Stimulated activated CD8-positive, alpha-beta memory T cell treated with anti-CD3 and anti-CD28 coated beads, Interleukin-15, amount 100 ng/mL, for 48 hours (primary cell): Measurements from ENCODE around the gene IGFBP5.

Source experiments
- DNase-seq, 2 donors: peaks; one replicate each; pipeline ENCODE4 v3.0.0-alpha.2; 2020; ENCODE audit warnings: low read depth in 2 of 2

Gene IGFBP5

DNA sequence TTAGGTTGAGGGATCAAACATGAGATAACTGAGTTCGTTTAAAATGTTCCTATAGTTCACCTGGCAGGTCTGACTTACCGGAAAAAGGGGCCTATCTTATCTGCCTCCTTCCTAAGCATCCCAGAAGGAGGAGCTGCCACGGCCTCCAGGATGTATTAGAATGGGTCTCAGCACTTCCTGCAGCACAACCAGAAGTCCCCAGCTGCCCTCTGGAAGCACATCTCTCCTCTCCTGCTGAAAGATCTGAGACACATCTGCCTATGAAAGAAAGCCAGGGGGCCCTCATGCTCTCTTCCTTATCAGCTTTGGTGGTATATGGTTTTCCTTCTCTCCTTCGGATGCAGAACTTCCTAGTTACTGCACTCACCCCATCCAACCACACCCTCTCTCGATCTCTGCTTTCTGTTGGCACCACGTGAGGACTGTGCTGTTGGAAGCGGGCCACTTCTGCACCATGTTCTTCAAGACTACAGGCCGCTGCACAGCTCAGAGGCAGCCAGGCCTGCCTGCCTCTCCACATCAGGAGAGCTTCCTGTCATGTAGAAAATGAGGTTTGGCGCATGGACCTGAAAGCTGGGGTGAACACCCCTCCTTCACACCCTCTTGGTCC lies 6.5 kb downstream of the IGFBP5 start:
- no peak for DNase-seq

DNA sequence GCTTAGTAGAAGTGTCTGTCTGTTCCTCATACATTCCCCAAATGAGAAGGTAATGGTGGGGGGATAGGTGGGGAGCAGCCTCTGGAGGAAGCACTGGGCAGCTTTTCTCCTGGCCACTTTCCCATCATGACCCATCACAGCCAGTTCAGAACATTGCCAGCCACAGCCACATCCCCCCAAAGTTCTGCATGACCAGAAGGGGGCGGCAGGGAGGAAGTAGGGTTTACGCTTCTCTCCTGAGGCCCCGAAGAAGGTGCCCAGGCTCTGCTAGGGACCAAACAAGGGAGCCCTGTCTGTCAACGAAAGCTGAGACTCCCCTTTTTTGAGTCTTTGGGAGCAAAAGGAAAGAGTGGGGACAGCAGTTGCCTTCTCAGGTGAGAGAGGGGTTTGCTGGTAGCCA lies 7.7 kb downstream of the IGFBP5 start:
- no peak for DNase-seq

DNA sequence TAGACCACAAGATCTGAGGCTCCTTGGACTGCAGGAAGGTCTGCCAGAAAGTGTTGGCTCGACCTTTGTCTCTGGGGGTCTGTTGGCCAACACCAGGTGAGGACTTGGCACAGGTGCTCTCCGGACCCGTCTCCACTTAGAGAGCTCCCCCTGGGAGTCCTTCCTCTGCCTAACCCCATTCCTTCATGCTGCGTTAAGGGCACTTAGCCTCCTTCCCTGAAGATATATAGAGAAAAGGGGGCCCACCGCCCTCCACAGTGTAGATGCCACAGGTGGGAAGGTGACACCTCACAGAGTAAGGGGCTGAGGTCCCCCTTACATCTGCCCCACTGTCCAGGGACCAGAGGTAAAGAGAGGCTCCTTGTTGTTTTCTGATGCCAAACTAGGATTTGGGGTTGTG lies 8.2 kb downstream of the IGFBP5 start:
- no peak for DNase-seq

DNA sequence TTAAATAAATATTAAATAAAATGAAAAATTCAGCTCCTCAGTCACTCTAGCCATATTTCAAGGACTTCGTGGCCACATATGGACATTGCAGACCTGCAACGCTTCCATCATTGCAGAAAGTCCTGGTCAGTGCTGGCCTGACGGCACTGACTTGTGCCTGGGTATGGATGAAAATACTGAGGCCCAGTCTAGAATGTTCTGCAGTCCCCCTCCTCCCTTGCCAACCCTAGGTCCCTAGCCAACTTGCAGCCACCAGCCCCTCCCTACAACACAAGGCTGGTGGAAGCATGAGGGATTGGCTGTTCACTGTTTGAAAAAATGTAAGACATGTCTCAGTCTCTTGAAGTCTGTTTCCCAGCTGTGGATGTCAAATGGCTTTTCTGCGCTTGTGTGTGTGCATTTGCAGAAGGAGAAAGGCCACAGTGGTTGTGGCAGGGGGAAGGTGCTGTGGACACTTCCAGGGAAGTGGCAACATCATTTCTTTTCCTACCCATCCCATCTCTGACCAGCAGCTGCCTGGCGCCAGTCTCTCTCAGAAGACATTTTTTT lies 9.9 kb downstream of the IGFBP5 start:
- DNase-seq: no peak

DNA sequence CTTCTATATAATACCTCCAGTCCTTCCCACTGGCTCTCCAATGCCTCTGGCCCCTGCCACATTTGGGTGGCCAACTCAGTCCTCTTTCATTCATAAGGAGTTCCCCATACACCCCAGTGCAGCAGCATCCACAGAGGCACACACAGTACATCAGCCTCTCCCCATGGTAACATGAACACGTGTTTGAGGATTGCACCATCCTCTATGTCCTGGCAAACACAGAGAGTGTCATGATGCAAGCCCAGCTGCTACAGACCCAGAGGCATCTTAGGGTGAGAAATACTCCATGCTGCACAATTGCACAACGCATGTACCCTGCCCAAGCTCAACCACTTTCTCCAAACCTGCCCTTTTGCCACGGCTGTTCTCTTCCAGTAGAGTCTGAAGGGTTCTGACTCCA lies 11.5 kb downstream of the IGFBP5 start:
- no peak for DNase-seq

DNA sequence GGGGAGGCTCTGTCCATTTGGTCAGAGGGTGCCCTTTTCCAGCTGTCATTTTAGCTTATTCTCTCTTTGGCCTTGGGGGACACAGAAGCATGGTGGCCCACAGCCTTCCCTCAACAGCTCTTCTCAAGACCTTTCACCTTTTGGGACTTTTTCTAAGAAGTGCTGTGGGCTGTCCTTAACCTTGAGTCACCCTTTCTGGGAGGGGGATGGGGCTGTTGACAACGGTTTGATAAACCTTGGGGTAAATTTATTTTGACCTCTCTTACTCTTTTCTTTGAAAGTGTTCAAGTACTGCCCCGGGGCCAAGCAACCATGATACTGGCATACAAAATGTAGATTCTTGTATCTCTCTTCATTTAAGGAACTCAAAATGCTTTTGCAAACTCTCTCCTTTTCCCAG lies 13.7 kb downstream of the IGFBP5 start:
- no peak for DNase-seq

DNA sequence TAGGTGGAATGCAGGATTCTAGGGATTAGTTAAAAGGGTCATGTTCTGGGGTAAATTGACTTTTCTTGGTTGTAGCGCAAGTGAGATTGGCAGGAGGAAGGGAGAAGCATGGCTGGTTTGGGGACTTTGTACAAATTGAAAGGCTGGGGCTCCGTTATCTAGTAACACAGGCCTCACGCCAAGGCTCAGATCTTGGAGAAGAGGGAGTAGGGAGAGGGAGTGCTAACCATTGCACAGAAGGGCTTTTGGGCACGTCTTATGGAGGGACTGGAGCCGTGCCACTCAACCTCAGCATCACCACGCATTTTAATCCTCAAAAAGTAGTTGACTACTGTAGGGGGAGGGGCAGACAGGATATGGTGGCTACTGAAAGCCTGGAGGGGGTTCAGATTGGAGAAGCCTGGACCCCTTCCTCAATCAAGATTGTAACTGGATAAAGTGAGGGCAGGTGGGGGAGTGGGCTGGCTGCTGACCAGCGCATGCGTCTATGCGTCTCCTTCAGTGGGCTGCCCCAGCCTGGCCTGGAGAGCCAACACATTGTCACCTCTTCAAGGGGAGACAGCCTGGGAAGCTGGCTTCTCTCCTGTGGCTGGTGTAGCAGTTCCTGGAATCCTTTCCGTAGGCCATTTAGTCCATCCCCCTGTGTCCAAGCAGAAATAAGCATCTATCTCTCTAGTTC lies 14.3 kb downstream of the IGFBP5 start:
- no peak for DNase-seq

DNA sequence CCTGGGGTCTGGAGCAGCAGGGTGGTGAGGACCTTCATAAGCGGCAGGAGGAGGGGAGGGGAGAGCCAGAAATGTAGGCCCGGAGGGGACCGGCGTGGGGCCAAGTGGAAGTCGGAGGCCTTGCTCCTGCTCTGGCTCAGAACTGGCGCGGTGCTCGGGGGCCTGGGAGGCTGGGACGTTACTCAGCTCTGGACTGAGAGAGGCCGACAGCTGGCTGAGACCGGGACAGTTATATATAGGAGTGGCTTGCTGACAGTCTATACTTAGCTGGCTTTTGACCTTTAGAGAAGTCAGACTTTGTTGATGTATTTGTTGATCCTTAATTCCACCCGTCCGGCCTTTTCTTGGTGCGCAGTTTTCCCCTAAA lies 15.7 kb downstream of the IGFBP5 start:
- no peak for DNase-seq

DNA sequence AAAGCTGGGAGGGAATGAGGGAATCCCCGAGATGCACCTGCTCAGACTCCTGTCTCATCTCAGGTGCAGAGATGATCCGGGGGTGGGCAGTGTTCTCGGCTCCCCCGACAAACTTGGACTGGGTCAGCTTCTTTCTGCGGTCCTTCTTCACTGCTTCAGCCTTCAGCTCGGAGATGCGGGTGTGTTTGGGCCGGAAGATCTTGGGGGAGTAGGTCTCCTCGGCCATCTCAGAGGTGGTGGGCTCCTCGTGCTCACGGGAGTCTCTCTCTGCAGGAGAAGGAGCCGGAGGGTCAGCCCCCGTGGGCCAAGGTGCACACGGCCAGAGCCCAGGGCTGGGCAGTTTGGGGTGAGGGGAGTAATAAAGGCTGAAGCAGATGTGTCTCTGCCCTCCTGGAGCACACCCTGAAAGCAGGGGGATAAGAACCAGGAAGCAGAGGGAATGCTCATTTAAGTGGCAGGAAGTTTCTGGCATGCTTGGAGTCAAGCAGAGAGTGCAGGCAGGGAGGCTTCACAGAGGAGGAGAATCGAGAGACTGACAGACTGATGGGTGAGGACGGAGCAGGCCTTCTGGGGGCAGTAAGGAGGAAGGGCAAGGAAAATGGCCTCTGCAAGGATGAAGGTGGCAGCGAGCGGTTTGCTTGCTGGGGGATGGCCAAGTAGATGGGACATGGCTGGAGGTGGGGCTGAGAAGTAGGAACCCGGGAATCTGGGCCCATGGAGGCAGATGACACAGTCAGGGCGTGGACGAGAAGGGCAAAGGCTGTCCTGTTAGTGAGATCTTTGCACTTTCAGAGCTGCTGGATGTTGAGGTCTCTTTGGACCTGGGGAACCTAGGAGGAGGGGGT lies 16.3 kb downstream of the IGFBP5 start:
- no peak for DNase-seq

DNA sequence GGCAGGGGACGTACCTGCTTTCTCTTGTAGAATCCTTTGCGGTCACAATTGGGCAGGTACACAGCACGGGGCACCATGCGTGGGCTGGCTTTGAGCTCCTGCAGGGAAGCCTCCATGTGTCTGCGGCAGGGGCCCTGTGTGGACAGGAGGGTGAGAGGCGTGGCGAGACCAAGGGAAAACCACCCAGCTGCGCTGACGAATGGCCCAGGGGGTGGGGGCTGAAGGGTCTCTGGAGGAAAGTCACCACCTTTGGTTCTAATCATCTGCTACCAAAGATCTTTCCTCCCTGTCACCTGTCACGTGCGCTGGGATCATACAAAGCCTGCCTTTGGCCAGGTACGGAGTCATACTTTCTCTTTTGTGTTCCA lies 17.3 kb downstream of the IGFBP5 start:
- no peak for DNase-seq

DNA sequence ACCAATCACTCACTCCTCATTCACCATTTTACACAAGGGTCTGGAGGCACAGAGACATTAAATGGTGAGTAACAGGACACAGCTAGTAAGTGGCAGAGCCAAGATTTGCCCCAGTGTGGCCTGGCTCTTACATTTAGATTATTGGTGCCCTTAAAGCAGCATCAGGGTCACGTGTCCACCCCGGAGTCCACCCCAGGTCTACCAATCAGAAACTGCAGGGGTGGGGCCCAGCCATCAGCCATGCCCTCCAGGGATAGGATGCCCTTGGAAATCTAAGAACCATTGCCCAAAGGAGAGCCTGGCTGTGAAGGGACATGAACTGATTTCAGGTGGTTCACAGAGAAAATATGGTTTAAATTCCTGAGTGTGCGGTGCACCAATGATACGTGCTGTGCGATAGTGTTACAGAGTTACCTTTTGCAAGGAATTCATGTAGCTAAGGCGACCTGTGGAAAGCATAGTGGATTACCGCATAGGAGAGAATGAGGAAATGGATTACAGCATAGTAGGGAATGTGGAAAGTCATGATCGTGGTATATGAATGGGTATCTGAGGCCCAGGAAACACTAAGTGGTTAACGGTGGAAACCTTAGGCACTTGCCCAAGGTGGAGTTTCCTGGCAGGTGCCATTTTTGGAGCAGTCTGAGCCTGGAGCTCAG lies 17.8 kb downstream of the IGFBP5 start:
- DNase-seq: no peak

DNA sequence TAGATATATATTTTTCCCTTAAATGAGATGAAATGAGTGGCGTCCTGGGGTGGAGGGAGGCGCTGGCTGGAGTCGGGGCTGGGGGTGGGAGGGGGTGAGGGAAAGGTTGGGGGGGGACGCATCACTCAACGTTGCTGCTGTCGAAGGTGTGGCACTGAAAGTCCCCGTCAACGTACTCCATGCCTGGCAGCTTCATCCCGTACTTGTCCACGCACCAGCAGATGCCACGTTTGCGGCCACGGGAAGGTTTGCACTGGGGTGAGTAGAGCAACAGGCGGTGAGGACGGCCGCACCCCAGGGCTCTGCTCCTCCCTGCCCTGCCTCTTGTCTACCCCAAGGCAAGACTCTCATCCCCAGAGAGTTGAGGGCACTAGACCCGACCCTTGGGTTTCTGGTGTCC lies 18.7 kb downstream of the IGFBP5 start:
- DNase-seq: no peak

DNA sequence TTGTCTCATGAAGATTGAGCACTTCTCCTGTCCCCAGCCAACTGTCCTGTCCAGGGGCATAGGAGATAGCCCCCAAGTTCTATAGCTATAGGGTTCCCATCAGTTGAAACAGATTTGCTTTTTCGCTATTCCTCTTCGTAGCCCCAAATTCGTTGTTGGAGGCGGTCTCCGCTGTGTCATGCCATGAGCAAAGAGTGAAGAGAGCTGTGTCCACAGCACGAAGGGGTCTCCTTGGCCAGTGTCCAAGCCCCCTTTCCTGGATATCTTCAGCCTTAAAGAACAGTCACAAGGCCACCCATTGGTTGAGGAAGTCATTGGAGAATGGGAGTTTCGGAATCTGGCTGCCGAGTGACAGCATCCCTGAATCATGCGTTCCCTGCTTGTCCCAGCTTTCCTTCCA lies 21.0 kb downstream of the IGFBP5 start:
- no peak for DNase-seq

DNA sequence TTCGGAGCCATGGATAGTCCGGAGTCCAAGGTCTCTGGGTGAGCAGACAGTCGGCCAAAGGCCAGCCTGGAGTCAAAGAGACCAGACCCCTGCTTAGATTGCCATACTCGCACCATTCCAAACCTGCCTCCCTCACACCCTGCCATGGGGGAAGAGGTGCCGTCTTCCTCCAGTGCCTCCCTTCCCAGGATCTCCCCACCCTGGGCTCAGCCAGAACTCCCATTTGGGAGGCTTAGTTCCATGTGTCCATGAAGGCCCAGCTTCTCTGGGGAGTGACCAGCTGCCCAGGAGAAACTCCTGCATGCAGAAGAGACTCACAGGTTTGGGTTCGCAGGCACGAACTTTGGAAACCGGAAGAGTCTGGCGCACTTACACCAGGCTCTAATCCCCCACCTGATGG lies 21.7 kb downstream of the IGFBP5 start:
- DNase-seq: no peak

DNA sequence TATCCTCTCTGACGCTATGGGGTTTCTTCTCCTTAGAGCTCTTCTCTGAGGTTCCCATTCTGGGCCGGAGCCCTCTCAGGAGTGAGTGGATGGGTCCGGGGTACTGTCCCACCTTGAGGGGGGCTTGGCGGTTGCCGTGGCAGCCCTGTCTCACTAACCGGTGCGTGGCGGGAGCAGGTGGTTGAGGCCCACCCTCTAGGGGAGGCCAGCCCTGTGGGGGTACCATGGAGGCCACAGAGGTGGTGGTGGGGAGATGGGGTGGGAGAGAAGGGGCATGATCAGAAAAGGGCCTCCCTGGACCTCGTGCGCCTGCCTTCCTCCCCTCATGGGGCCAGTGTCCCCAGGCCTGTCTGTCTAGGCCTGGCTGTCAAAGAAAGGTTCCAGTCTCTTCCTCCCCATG lies 22.3 kb downstream of the IGFBP5 start:
- no peak for DNase-seq

DNA sequence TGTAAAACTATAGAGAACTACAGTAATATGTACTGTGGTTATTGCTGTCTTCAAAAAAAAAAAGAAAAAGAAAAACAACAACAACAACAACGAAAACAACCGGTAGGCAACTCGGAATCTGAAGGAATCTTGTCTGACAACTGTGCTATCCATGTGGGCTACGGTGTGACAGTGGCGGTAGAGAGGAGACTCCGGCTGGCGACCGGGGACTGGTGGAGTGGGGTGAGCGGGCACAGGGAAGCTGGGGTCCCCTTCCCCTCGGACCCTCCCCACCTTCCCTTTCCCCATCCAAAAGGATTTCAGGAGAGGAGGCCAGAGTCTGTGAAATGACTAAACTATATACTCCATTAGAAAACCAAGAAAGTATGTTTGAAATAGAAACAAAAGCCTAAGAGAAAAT lies 22.9 kb downstream of the IGFBP5 start:
- no peak for DNase-seq

DNA sequence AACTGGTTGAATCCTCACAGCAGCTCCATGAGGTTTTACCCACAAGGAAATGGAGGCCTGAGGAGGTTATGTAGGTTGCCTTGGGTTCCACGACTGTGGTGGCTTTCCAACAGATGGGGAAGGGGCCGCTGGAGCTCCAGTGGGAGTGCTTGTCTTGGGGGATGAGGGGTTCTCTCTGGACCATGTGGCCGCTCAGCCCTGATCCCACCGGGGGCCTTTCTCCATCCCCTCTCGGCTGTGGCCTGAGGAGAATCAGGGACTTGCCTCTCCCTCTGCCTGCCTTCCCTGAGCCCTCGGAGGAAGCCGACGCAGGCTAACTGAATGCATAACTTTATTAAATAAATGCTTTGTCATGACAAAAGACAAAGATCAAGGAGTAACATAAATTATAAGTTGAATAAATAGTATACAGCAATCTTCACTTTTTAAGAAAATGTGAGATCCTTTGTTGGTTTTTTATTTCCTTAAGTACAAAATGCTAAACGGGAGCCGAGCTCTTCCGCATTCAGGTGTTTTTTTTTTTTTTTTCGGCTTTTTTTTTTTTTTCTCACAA lies 23.5 kb downstream of the IGFBP5 start:
- DNase-seq: no peak

DNA sequence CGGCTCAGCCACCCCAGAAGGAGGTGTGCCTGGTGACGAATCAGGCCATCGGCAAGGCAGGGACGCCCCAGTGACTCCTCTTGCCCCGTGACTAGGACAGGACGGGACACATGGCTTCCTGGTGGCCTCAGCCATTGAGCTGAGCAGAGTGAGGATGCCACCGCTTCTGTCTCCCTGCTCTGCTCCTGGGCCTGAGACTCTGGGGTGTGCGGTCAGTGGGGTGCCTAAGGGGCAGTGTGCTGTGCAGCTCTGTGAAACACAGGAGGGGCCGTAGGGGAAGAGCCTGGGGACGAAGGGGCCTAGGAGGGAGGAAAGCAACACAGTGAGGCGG lies 24.3 kb downstream of the IGFBP5 start:
- DNase-seq: no peak

DNA sequence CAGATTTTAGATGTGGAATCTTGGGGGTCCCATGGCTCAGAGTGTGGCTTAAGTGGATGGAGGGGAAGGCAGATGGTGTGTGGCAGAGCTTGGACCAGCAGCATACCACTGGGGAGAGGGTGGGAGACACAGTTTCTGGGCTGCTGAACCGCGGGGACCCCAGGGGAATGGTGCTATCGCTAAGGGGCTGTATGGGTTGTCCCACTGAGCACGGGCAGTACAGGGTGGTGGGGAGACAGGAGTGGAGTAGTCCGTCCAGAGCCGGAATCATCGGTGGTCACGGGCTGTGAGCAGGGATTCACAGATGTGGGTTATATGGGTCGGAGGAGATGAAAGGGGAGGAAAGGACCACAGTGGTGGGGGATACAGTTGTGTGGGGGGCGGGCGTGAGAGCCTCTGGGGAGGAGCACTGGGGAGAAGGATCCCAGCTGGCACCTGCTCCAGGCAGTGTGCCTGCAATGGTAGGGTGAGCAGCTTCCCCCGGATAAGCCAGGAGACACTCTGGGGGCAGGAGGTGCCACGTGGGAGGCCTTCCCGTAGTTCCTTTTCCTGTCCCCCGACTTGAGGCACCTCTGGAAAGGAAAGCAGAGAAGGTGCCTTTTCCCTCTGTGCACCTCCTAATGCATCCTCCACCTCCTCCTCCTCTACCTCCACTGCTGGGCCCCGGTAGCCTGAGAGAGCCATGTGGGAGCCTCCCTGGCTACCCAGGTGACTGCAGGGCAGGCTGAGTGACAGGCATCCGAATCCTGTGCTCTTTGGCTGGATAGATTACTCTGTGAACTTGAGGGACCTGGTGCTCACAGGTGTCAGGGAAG lies 24.9 kb downstream of the IGFBP5 start:
- DNase-seq: no peak

DNA sequence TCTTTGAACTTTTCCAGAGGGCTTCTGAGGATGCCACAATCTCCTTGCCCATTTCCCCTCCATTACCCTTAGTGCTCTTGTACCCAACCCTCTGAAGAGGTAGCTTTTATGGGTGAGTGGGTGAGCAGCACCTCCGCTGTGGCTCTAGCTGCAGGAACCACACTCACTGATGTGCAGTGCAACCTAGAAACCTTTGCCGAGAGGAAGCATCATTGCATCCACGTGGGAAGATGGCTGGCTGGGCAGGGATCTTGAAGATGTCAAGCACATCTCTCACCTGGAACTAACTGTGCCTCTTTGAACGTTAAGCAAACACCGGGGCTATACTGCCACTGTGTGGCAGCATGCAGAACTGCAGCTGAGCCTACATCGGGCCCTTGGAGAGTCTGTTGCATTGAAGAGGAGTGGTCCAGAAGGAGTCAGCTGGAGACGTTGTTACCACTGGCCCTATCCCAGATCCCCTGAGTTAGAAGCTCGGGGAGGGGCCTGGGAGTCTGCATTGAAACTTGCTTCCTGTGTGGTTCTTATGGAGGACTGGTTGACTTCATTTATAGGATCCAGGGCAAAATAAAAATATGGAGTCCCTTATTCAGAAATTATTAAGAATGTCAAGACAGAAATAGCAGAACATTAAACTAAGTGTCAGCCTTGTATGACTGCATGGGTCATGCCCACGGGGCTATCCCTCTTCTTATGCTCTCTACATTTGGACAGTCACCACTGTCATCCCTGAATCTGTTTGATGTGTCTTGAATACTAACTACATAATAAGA lies 28.7 kb downstream of the IGFBP5 start:
- DNase-seq: peak; percentile 38 to 40

DNA sequence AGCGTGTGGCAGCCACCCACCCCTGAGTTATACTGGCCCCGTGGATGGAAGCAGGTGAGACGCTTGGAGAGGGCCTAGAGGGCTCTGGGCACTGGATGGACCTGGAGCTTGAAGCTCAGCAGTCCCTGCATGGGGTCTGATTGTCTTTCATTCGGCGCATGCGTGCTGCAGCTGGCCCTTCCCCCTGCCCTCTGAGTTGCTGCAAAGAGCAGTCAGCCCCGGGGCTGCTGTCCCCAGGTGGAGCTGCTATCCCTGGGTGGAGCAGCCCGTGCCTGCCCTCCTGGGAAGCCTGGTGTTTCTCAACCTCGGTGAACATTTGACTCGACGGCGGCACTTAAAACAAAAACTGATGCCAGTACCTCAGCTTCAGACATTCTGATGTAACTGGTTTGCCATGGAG lies 29.6 kb downstream of the IGFBP5 start:
- no peak for DNase-seq
